Esophagus squamous epithelium (tissue), 5 donors: ENCODE results near the gene CAPG. TPM values are rescaled to one million over a fixed set of nuclear protein-coding genes. Genes with fewer than 3 reads are reported as not detected.
A peak's percentile ranks its signal among the peaks of the same experiment; 100 is the strongest.

ENCODE experiments used
- DNase-seq: peaks from one replicate; lab custom pipeline; 2025; lab: John Stamatoyannopoulos, UW
- H3K27ac ChIP-seq, 4 donors: fragments of 200-600 bp; sonication (generic); one replicate each; pipeline ENCODE4 v1.5.1; 2016 to 2019; ENCODE audit warnings: mild to moderate bottlenecking in 1 of 4
- H3K27me3 ChIP-seq, 4 donors: fragments of 200-600 bp; sonication (generic); 1 replicate in 3 of 4; 2 replicates in 1 of 4; pipeline versions ENCODE4 v1.5.1 to v1.6.0; 2017 to 2021; ENCODE audit warnings: antibody characterized with exemption in 1 of 4
- H3K36me3 ChIP-seq, 3 donors: fragments of 200-600 bp; sonication (generic); one replicate each; pipeline ENCODE4 v1.5.1; 2016 to 2019
- H3K4me1 ChIP-seq, 3 donors: fragments of 200-600 bp; sonication (generic); one replicate each; pipeline ENCODE4 v1.5.1; 2017 to 2019
- H3K4me3 ChIP-seq, 4 donors: fragments of 200-600 bp; sonication (generic); 1 replicate in 3 of 4; 2 replicates in 1 of 4; pipeline ENCODE4 v1.5.1; 2016 to 2019; ENCODE audit warnings: mild to moderate bottlenecking in 2 of 4, moderate library complexity in 1 of 4
- H3K9me3 ChIP-seq, 3 donors: fragments of 200-600 bp; sonication (generic); one replicate each; pipeline ENCODE4 v1.5.1; 2016 to 2019
- CTCF ChIP-seq, 6 experiments: fragments of 450-650 bp in 4 of 6; fragments of 200-600 bp in 2 of 6; sonication (generic) in 2 of 6; IDR thresholded peaks; one replicate each; pipeline ENCODE4 v1.5.1; 2016 to 2019; ENCODE audit warnings: antibody characterized with exemption in 6 of 6, mild to moderate bottlenecking in 4 of 6, moderate library complexity in 4 of 6
- POLR2A ChIP-seq, 4 donors: fragments of 450-650 bp; IDR thresholded peaks; one replicate each; pipeline ENCODE4 v1.6.1; 2017; ENCODE audit warnings: antibody characterized with exemption in 4 of 4, mild to moderate bottlenecking in 4 of 4, moderate library complexity in 3 of 4
- WGBS, 2 donors: methylation state at CpG; one replicate each; pipeline ENCODE4 v1.1.5; 2018; 5-methylcytosine and 5-hydroxymethylcytosine counted together
- intact Hi-C: fragments of 100-400 bp; cut with DNase I; formaldehyde crosslinking; loops from one replicate; pipeline ENCODE4 v1.15.0; 2022
- total RNA-seq, 4 donors: library from RNA; depleted of rRNA; stranded (reverse); fragments of >200 nt; gene quantifications; one replicate each; pipeline ENCODE4 v1.1.0, GENCODE V29; 2016
- donor health status: DM: yes; HTN: yes; CAD: no.

CAPG gene
- total RNA-seq, 4 donors from 2014 or later, result 185 to 301 (median 221) TPM

GRCh38 chr2:85457043-85457442, 46.9 kb upstream of the CAPG start:
- 66 to 84% methylated on average over 5 of the region's 5 CpGs for WGBS, 2 donors
- intact Hi-C loops, result no loop called here
- DNase-seq, result no peak
- no peak for TF ChIP-seq POLR2A (IDR thresholded peaks at IDR 0.05)
- TF ChIP-seq CTCF (IDR thresholded peaks at IDR 0.05), result no peak
- Histone ChIP-seq H3K36me3 (no peaks in the 10 kb centered on the region), H3K4me3 (no peak overlapping the region), H3K4me1 (peaks cover 0 to 35% (median 9%) of the 10 kb centered on the region in 3 donors), H3K27me3 (no peaks in the 10 kb centered on the region), H3K27ac (peak overlapping the region in 1 of 4 donors; percentile 82), H3K9me3 (no peaks in the 10 kb centered on the region)

GRCh38 chr2:85455552-85456090, 45.5 kb upstream of the CAPG start:
- no peak for DNase-seq
- Histone ChIP-seq H3K4me3 (no peak overlapping the region), H3K4me1 (peaks cover 0 to 35% (median 9%) of the 10 kb centered on the region in 3 donors), H3K36me3 (no peaks in the 10 kb centered on the region), H3K27ac (no peak overlapping the region), H3K9me3 (no peaks in the 10 kb centered on the region), H3K27me3 (no peaks in the 10 kb centered on the region)
- TF ChIP-seq POLR2A (IDR thresholded peaks at IDR 0.05), result no peak
- TF ChIP-seq CTCF (IDR thresholded peaks at IDR 0.05), result no peak
- WGBS, 2 donors, result 100% methylated on average over 1 of the region's 1 CpG
- intact Hi-C loops, result no loop called here

- WGBS, 2 donors, result 87% methylated on average over 7 of the region's 7 CpGs
- H3K27ac ChIP-seq, result no peak overlapping the region
- H3K27me3 ChIP-seq, result no peaks in the 10 kb centered on the region
- peaks cover 0 to 20% (median 6%) of the 10 kb centered on the region in 3 donors for H3K4me1 ChIP-seq
- DNase-seq, result no peak
- no peak for TF ChIP-seq POLR2A (IDR thresholded peaks at IDR 0.05)
- TF ChIP-seq CTCF (IDR thresholded peaks at IDR 0.05), result no peak
- H3K4me3 ChIP-seq, result no peak overlapping the region
- intact Hi-C loops, result no loop called here
- H3K9me3 ChIP-seq, result no peaks in the 10 kb centered on the region
- no peaks in the 10 kb centered on the region for H3K36me3 ChIP-seq
Measured at GRCh38 chr2:85453571-85453970, 43.4 kb upstream of the CAPG start.

DNA sequence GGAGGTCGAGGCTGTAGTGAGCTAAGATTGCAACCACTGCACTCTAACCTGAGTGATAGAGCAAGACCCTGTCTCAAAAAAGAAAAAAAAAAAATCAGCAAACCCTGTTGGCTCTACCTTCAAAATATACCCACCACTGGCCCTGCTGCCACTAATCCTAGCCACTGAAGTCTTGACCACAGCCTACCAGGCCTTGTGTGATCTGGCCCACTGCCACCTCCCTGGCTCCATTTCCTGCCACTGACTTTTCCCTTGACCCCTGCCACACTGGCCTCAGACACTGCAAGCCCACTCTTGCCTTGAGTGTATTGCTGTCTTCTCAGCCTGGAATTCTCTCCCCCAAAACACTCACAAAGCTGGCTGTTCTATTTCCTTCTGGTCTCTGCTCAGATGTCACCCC, 42.1 kb upstream of the CAPG start:
- H3K4me1 ChIP-seq, result peaks cover 0 to 8% (median 0%) of the 10 kb centered on the region in 3 donors
- no peak overlapping the region for H3K4me3 ChIP-seq
- no peaks in the 10 kb centered on the region for H3K27me3 ChIP-seq
- intact Hi-C loops, result no loop called here
- H3K27ac ChIP-seq, result no peak overlapping the region
- no peaks in the 10 kb centered on the region for H3K9me3 ChIP-seq
- DNase-seq, result no peak
- WGBS, 2 donors, result 64 to 67% methylated on average over 1 of the region's 1 CpG
- TF ChIP-seq POLR2A (IDR thresholded peaks at IDR 0.05) (no peak), CTCF (IDR thresholded peaks at IDR 0.05) (no peak)
- no peaks in the 10 kb centered on the region for H3K36me3 ChIP-seq

DNA sequence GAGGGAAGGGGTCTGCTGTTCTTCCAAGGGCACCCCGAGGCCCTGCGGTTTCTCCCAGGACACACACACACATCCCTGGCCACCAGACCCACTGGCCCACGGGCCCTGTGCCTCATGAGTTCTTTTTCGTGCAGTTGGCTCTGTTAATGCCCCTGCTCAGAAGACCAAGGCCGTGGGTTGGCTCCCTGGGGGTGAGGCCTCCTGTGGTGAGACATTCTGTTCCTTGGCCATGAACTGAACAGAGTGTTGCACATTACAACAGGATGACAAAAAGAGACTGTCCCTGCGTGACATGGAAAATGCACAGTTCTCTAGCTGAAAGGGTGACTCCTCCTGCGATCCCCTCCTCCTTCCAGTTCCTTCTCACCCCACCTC, 39.0 kb upstream of the CAPG start:
- WGBS, 2 donors, result 94% methylated on average over 6 of the region's 7 CpGs; no CpG with 5 or more reads in 1 of the 2 donors
- no peak for TF ChIP-seq POLR2A (IDR thresholded peaks at IDR 0.05)
- no peak for TF ChIP-seq CTCF (IDR thresholded peaks at IDR 0.05)
- no peak for DNase-seq
- Histone ChIP-seq H3K4me3 (no peak overlapping the region), H3K4me1 (peaks cover 10 to 20% (median 15%) of the 10 kb centered on the region in 3 donors), H3K27ac (no peak overlapping the region), H3K27me3 (no peaks in the 10 kb centered on the region), H3K36me3 (no peaks in the 10 kb centered on the region), H3K9me3 (no peaks in the 10 kb centered on the region)
- intact Hi-C loops, result no loop called here
